Effector memory CD8-positive, alpha-beta T cell (primary cell): ENCODE data around the gene RNF34.

Source experiments
- ATAC-seq: fragments of 150-1000 bp; cut with Tn5 transposase; replicated peaks from 2 replicates; pipeline ENCODE4 v1.10.0; 2021; ENCODE audit warnings: mild to moderate bottlenecking, moderate library complexity
- DNase-seq, 3 experiments: peaks; one replicate each; pipeline ENCODE4 v3.0.0; 2021
- H3K27ac Mint-ChIP-seq, 2 donors: one replicate each; pipeline ENCODE4 v1.8.0; 2022; ENCODE audit warnings: mild to moderate bottlenecking in 2 of 2, mixed read lengths in 2 of 2, moderate library complexity in 2 of 2
- H3K27me3 Mint-ChIP-seq, 2 donors: one replicate each; pipeline ENCODE4 v1.8.0; 2022; ENCODE audit warnings: mixed read lengths in 2 of 2
- H3K36me3 Mint-ChIP-seq: one replicate; pipeline ENCODE4 v1.8.0; 2022; ENCODE audit warnings: mild to moderate bottlenecking, moderate library complexity, mixed read lengths; ENCODE audit not compliant: insufficient read depth
- H3K4me1 Mint-ChIP-seq, 2 donors: one replicate each; pipeline ENCODE4 v1.8.0; 2022; ENCODE audit warnings: low read depth in 2 of 2, mixed read lengths in 2 of 2
- H3K4me3 Mint-ChIP-seq, 2 donors: one replicate each; pipeline ENCODE4 v1.8.0; 2022; ENCODE audit warnings: mild to moderate bottlenecking in 2 of 2, mixed read lengths in 2 of 2, moderate library complexity in 2 of 2
- H3K9me3 Mint-ChIP-seq, 2 donors: one replicate each; pipeline ENCODE4 v1.8.0; 2022; ENCODE audit warnings: mixed read lengths in 2 of 2

The RNF34 gene

DNA sequence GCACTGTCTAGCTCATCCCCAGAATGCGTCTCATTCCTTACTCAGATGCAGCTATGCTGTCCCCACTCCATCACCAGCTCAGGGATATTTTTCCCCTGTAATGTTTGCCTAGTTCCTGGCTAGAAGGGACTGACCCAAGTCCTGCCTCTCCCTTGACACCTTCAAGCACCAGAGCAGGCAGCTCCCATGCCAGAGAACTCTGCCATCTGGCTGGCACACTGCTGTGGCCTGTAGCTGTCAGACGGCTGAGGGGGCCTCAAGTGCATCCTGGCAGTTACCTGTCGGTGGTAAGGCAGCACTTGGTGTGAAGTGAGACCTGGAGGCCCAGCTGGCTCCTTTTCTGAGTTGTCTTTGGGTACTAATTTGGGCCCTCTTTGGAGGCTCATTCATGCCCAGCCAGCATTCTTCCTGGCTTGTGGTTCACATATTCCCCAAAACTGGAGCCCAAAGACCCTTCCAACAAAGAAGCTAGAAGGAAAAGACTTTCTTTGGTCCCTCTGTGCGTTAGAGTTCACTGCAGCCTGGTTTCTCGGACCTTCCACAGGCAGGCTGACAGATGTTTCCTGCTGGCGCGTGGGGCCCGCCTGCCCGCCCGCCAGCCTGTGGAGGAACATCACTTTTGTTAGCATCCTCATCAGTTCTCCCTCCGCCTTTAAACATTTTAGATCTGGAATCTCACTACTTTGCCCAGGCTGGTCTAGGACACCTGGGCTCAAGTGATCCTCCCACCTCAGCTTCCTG lies 33.0 kb downstream of the RNF34 start:
- Mint-ChIP-seq H3K27ac (peak overlapping the region in 1 of 2 donors; percentile 65), H3K4me1 (peaks cover 0 to 27% of the 10 kb centered on the region in 2 donors), H3K4me3 (no peak overlapping the region), H3K27me3 (no peaks in the 10 kb centered on the region), H3K9me3 (no peaks in the 10 kb centered on the region), H3K36me3 (peaks cover 73% of the 10 kb centered on the region)
- ATAC-seq (no peak), DNase-seq (no peak)

DNA sequence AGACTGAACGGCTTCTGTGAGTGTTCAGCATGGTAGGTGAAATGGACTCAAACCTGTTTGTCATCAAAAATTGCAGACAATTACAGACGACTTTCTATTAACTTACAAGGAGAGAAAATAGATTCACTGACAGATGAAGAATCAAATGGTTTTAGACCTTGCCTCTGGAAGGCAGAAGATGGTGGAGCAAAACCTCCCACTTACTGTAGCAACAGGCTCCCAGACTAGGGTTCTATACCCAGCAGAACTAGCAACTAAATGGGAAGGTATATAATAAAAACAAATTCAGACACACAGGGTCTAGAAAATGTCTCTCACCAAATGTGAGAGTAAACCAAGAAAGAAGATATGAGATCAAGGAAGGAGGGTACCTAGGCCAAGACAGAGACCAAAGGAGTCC lies 36.8 kb downstream of the RNF34 start:
- H3K27ac Mint-ChIP-seq, result peak overlapping the region in 1 of 2 donors; percentile 9
- H3K36me3 Mint-ChIP-seq, result peaks cover 54% of the 10 kb centered on the region
- ATAC-seq (no peak), DNase-seq (no peak)
- H3K27me3 Mint-ChIP-seq, result no peaks in the 10 kb centered on the region
- no peak overlapping the region for H3K4me3 Mint-ChIP-seq
- no peaks in the 10 kb centered on the region for H3K9me3 Mint-ChIP-seq
- peaks cover 0 to 22% of the 10 kb centered on the region in 2 donors for H3K4me1 Mint-ChIP-seq

DNA sequence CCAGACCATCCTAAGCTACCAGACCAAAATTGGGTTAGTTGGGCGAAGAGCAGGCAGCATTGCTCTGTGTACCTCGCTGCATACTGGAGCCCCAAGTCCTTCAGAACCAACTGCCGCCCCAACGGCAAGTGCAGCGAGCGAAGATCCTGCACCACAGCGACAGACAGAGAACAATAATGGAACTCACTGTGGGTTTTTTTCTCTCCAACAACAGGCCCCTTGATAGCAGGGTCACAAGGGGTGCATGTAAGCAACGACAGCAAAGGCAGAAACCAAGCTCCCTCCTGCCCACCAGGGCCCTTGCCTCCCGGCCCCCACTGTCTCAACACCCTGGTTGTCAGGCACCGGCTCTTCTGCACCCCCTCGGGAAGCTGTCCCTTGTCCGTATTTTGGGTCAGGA lies 39.0 kb downstream of the RNF34 start:
- no peaks in the 10 kb centered on the region for H3K9me3 Mint-ChIP-seq
- ATAC-seq, result no peak
- H3K36me3 Mint-ChIP-seq, result peaks cover 43% of the 10 kb centered on the region
- no peaks in the 10 kb centered on the region for H3K27me3 Mint-ChIP-seq
- H3K27ac Mint-ChIP-seq, result no peak overlapping the region
- H3K4me3 Mint-ChIP-seq, result no peak overlapping the region
- H3K4me1 Mint-ChIP-seq, result peaks cover 2 to 18% of the 10 kb centered on the region in 2 donors
- DNase-seq, result no peak

DNA sequence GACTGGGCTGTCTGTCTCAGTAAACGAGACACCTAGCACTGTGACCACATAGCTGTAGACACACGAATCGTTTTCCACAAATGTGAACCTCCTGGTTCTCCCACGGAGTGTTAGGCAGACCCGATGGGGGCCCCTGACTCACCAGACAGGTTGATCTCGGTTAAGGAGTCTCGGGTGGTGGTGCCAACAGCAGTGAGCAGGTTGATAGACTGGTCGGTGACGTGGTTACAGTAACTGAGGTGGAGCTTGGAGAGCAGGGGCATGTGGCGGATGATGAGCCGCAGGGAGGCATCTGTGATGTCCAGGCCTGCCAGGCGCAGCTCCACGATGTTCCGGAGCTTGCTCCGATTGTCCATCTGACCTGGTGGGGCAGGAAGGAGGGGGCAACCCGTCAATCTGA lies 39.8 kb downstream of the RNF34 start:
- H3K27me3 Mint-ChIP-seq, result no peaks in the 10 kb centered on the region
- H3K4me1 Mint-ChIP-seq, result peaks cover 2 to 21% of the 10 kb centered on the region in 2 donors
- no peak overlapping the region for H3K4me3 Mint-ChIP-seq
- ATAC-seq (no peak), DNase-seq (no peak)
- H3K36me3 Mint-ChIP-seq, result peaks cover 44% of the 10 kb centered on the region
- H3K27ac Mint-ChIP-seq, result no peak overlapping the region
- H3K9me3 Mint-ChIP-seq, result no peaks in the 10 kb centered on the region

GRCh38 chr12:121440768-121441167 lies 40.9 kb downstream of the RNF34 start:
- H3K9me3 Mint-ChIP-seq, result no peaks in the 10 kb centered on the region

DNA sequence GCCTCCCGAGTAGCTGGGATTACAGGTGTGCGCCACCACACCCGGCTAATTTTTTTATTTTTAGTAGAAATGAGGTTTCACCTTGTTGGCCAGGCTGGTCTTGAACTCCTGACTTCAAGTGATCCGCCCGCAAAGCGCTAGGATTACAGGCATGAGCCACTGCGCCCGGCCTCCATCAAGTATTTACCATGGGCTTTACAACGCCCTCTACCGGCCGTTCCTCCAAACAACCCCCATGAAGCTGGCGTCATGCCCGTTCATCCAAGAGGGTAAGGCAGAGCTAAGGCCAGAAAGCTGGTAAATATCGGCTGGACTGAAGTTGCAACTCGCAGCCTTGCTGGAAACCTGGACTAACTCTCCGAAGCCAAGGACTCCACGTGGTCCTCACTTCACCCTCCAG lies 41.6 kb downstream of the RNF34 start:
- ATAC-seq (no peak), DNase-seq (no peak)
- Mint-ChIP-seq H3K36me3 (peaks cover 35% of the 10 kb centered on the region), H3K9me3 (no peaks in the 10 kb centered on the region), H3K27me3 (no peaks in the 10 kb centered on the region), H3K4me1 (peaks cover 2 to 13% of the 10 kb centered on the region in 2 donors), H3K27ac (peak overlapping the region in 1 of 2 donors; percentile 38), H3K4me3 (no peak overlapping the region)

More at GRCh38 chr12:121440768-121441167, 40.9 kb downstream of the RNF34 start:
- no peaks in the 10 kb centered on the region for H3K27me3 Mint-ChIP-seq
- H3K4me3 Mint-ChIP-seq, result no peak overlapping the region
- DNase-seq (no peak), ATAC-seq (no peak)
- H3K36me3 Mint-ChIP-seq, result peaks cover 36% of the 10 kb centered on the region
- peaks cover 2 to 17% of the 10 kb centered on the region in 2 donors for H3K4me1 Mint-ChIP-seq
- no peak overlapping the region for H3K27ac Mint-ChIP-seq

DNA sequence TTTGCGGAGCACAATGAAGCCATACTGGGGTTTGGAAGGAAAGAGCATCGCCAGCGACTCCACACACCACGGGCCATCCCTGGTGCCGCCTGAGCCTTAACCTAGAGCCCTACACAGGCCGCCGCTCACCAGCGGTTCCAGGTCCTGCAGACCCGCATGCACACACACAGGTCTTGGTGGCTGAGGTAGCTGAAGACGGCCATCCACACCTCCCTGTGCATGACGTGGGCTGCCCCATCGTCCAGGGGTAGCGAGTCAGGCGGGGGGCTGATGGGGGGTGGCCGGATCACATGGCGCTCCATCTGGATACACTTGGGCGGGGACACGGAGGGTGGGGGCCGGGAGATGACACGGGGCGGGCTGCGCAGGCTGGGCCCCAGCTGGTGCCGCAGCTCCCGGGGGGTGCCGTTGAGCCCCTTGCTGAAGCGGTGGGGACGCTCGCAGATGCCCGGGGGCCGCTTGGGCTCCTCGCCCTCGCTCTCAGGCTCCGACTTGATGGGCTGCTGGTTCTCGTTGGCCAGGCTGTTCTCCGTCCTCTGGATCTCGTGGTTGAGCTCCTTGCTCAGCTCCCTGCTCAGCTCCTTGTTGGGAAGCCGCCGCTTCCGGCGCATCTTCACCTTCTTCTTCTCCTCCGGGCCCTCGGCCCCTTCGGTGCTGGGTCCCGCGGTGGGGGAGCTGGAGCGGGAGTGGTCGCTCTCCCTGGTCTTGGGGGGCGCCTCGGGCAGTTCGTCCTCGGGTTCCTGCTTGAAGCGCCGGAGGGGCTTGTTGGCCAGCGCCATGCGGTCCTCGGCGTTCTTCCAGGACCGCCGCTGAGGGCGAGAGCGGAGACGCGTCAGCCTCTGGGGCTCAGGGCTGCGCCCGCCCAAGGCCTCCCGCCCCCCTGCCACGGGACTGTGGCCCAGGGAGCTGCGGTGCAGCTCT lies 42.4 kb downstream of the RNF34 start:
- ATAC-seq (no peak), DNase-seq (no peak)
- peaks cover 33% of the 10 kb centered on the region for H3K36me3 Mint-ChIP-seq
- H3K27me3 Mint-ChIP-seq, result no peaks in the 10 kb centered on the region
- no peak overlapping the region for H3K4me3 Mint-ChIP-seq
- peak overlapping the region in 1 of 2 donors; percentile 38 for H3K27ac Mint-ChIP-seq
- H3K9me3 Mint-ChIP-seq, result no peaks in the 10 kb centered on the region
- H3K4me1 Mint-ChIP-seq, result peaks cover 2 to 6% of the 10 kb centered on the region in 2 donors

DNA sequence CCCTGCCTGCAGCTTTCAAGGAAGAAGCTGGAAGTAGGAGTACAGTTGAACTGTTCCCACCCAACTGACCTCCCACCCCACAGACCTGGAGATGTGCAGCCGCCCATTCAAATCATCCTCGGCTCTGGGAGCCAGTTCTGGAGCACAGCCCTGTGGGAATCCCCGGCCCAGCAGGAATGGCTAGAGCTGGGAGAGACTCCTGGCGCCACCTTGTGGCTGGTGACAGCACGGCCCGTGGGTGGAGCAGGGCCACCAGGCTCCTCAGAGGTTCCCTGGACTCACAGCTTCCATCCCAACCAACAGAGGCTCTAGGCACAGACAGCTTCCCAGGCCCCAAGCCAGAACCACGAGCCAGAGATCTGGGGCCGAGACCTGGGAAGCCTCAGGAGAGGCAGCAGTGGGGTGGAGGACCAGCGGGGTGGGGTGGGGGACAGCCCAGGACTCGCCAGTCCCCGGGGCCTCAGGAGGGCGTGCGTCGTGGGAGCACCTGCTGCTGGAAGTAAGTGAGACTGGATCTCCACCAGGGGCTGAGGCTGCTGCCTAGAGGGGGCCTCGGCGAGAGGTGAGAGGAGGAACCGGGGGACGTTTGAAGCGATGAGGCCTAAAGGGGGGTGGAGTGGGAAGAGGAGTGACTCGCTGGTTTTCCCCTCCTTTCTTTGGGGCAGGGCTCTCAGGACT lies 43.4 kb downstream of the RNF34 start:
- Mint-ChIP-seq H3K9me3 (no peaks in the 10 kb centered on the region), H3K27ac (peak overlapping the region; percentile 68 to 85), H3K4me3 (no peak overlapping the region), H3K36me3 (peaks cover 23% of the 10 kb centered on the region), H3K27me3 (no peaks in the 10 kb centered on the region), H3K4me1 (peaks cover 3 to 6% of the 10 kb centered on the region in 2 donors)
- ATAC-seq (peak; percentile 80), DNase-seq (peak; percentile 44 to 57 (median 56))

DNA sequence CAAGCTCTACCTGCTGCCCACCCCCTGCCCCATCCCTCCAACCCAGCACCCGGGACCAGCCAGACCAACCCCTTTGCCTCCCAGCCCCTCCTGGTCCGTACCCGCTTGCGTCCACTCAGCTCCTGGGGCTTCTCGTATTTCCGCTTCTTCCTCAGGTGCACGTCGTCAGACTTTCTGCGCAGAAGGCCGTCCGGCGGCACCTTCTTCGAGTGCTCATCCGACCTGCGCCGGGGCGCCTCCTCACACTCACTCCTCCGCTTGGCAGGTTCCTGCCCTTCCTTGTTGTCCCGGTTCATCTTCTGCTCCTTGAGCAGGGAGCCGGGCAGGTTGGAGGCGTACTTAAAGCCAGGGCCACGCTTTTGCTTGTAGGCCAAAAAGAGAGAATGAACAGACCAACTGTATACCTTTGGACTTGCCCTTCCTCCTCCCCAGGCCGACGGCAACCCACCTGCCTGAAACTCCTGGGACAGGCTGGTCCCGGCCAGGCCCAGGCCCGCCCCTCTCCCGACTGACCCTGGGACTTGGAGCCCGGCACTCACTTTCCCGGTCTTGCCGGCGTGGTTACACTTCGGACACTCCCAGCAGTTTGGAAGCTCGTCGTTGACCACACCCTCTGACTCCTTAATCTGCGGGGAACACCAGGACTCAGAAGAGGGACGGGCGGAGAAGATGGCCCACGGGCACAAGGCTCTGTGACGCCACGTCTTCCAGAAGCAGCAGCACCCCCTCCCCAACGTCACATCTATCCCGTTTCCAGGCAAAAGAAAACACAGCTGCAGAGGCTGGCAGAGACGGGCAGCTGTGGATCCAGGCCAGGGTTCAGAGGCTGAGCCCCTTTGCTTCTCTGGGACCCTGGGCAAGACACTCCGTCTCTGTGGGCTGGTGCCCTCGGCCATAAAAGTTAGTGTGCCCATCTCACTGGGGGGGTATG lies 44.3 kb downstream of the RNF34 start:
- Mint-ChIP-seq H3K4me3 (no peak overlapping the region), H3K27ac (peak overlapping the region; percentile 68 to 85), H3K9me3 (no peaks in the 10 kb centered on the region), H3K36me3 (peaks cover 17% of the 10 kb centered on the region), H3K4me1 (peaks cover 6 to 8% of the 10 kb centered on the region in 2 donors), H3K27me3 (no peaks in the 10 kb centered on the region)
- ATAC-seq, result no peak
- DNase-seq, result no peak

DNA sequence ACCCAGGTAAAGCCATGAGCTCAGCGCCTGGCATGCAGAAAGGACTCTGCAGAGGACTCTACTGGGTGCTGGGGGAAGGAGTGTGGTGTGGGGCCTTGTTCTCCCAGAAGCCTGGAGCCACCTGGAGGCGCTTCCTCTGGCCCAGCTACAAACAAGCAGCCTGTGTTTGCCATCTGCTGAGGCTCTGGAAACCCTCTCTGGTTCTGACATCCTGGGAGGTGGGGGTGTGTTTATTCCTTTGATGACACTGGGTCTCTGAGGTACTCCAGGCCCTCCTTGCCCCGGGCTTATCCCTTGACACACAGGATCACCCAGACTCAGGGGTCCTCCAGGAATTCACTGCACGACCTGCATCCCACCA lies 44.9 kb downstream of the RNF34 start:
- Mint-ChIP-seq H3K27me3 (no peaks in the 10 kb centered on the region), H3K9me3 (no peaks in the 10 kb centered on the region), H3K36me3 (peaks cover 17% of the 10 kb centered on the region)

DNA sequence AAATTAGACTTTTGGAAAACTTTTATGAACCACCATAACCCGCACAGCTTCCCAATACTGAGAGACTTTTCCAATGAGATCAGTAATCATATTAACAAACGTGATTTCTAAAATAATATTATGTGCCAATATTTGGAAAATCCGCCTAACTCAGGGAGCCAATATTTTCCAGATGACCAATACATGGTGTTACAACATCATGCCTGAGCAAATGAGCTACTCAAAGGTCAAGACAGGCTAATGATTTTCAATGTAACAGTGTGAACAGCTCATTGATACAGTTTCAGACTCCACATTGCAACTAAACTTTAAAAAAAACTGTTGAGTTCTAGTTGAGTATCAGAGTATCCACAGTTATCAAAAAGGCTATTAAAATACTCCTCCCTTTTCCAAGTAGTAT lies 46.8 kb downstream of the RNF34 start:
- H3K36me3 Mint-ChIP-seq, result peaks cover 21% of the 10 kb centered on the region
- ATAC-seq (no peak), DNase-seq (no peak)
- no peaks in the 10 kb centered on the region for H3K27me3 Mint-ChIP-seq
- no peak overlapping the region for H3K27ac Mint-ChIP-seq
- no peaks in the 10 kb centered on the region for H3K9me3 Mint-ChIP-seq
- peaks cover 6 to 11% of the 10 kb centered on the region in 2 donors for H3K4me1 Mint-ChIP-seq
- no peak overlapping the region for H3K4me3 Mint-ChIP-seq

More for the DNA sequence above, 44.9 kb downstream of the RNF34 start:
- H3K27ac Mint-ChIP-seq, result peak overlapping the region in 1 of 2 donors; percentile 85
- peaks cover 6 to 8% of the 10 kb centered on the region in 2 donors for H3K4me1 Mint-ChIP-seq
- DNase-seq (no peak), ATAC-seq (no peak)
- no peak overlapping the region for H3K4me3 Mint-ChIP-seq

DNA sequence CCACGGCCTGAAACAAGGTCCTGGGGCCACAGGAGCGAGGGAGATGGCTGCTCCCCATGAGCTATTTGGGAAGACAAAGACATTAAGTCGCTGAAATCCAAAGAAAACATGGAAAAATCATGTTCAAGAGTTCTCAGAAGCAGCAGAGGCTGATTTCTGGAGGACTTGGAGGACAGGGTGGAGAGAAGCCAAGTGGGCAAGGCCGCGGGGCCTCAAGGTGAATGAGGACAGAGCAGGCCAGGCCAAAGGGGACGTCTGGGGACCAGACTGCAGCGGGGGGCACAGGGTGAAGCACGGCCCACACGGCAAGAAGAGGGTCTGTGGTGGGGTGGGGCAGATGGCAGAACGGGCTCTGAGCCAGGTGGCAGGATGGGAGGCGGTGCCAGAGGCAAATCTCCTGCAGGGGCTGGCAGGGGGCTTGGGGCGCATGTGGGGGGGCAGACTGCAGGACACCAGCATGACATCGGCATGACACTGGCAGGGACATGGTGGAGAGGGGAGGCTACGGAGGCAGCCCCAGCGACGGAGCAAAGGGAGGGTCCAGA lies 48.9 kb downstream of the RNF34 start:
- Mint-ChIP-seq H3K4me1 (peaks cover 4 to 12% of the 10 kb centered on the region in 2 donors), H3K9me3 (no peaks in the 10 kb centered on the region), H3K27me3 (no peaks in the 10 kb centered on the region), H3K27ac (peak overlapping the region in 1 of 2 donors; percentile 27), H3K36me3 (peaks cover 24% of the 10 kb centered on the region), H3K4me3 (peak overlapping the region in 1 of 2 donors; percentile 57)
- ATAC-seq (no peak), DNase-seq (no peak)
